Parathyroid adenoma (tissue), 2 donors: ENCODE data around the gene OPRL1.

ENCODE experiments used
- H2AFZ ChIP-seq: fragments of 300-600 bp; sonication (generic); one replicate; pipeline ENCODE4 v1.7.0; 2017; ENCODE audit warnings: antibody characterized with exemption, mild to moderate bottlenecking
- H3K27ac ChIP-seq: fragments of 300-600 bp; sonication (generic); one replicate; pipeline ENCODE4 v1.7.0; 2017
- H3K27me3 ChIP-seq: fragments of 300-600 bp; sonication (generic); one replicate; pipeline ENCODE4 v1.7.0; 2017; ENCODE audit warnings: low read length; ENCODE audit not compliant: control insufficient read depth, insufficient read depth
- H3K36me3 ChIP-seq: fragments of 300-600 bp; sonication (generic); one replicate; pipeline ENCODE4 v1.7.0; 2017; ENCODE audit warnings: low read length; ENCODE audit not compliant: control insufficient read depth, insufficient read depth
- H3K4me1 ChIP-seq: fragments of 300-600 bp; sonication (generic); one replicate; pipeline ENCODE4 v1.7.0; 2017; ENCODE audit warnings: control low read depth
- H3K4me2 ChIP-seq: fragments of 300-600 bp; sonication (generic); one replicate; pipeline ENCODE4 v1.7.0; 2017; ENCODE audit warnings: low read length
- H3K4me3 ChIP-seq: fragments of 300-600 bp; sonication (generic); one replicate; pipeline ENCODE4 v1.7.0; 2017; ENCODE audit warnings: low read depth, low read length
- H3K79me2 ChIP-seq: fragments of 300-600 bp; sonication (generic); one replicate; pipeline ENCODE4 v1.7.0; 2017; ENCODE audit warnings: control low read depth
- H3K9ac ChIP-seq: fragments of 300-600 bp; sonication (generic); one replicate; pipeline ENCODE4 v1.7.0; 2017; ENCODE audit warnings: mild to moderate bottlenecking
- H3K9me3 ChIP-seq: fragments of 300-600 bp; sonication (generic); one replicate; pipeline ENCODE4 v1.7.0; 2017; ENCODE audit warnings: low read length; ENCODE audit not compliant: control insufficient read depth
- TF ChIP-seq, protein P1 (sequence below): fragments of 300-600 bp; sonication (generic); IDR thresholded peaks from one replicate; pipeline ENCODE4 v1.7.0; 2017; ENCODE audit warnings: antibody characterized with exemption, mild to moderate bottlenecking
- donor health status: primary hyperparathyroidism.

OPRL1 gene

DNA sequence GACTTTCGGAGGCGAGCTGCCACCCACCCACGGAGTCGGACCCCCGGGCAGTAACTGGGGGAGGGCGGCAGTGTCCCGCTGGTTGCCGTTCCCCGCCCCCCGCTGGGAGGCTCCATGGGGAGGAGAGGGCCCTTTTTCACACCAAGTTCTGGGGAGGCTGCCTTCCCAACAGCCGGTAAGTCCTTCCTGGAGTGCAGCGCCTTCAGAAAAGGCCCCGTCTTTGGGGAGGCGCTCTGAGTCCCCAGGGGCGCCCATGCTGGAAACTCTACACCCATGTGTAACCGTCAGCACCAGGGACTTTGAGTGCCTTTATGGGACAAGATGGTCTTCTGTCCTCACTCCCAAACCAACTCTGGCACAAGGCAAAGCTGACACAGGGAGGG lies 30.0 kb upstream of the OPRL1 start:
- H3K27me3 ChIP-seq = no peaks in the 10 kb centered on the region
- H3K4me3 ChIP-seq = no peak overlapping the region
- no peak overlapping the region for H2AFZ ChIP-seq
- H3K79me2 ChIP-seq = no peaks in the 10 kb centered on the region
- peak overlapping the region; percentile 46 for H3K27ac ChIP-seq
- H3K9ac ChIP-seq = no peak overlapping the region
- TF ChIP-seq, protein P1, sequence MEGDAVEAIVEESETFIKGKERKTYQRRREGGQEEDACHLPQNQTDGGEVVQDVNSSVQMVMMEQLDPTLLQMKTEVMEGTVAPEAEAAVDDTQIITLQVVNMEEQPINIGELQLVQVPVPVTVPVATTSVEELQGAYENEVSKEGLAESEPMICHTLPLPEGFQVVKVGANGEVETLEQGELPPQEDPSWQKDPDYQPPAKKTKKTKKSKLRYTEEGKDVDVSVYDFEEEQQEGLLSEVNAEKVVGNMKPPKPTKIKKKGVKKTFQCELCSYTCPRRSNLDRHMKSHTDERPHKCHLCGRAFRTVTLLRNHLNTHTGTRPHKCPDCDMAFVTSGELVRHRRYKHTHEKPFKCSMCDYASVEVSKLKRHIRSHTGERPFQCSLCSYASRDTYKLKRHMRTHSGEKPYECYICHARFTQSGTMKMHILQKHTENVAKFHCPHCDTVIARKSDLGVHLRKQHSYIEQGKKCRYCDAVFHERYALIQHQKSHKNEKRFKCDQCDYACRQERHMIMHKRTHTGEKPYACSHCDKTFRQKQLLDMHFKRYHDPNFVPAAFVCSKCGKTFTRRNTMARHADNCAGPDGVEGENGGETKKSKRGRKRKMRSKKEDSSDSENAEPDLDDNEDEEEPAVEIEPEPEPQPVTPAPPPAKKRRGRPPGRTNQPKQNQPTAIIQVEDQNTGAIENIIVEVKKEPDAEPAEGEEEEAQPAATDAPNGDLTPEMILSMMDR = no peak
- H3K4me1 ChIP-seq = no peaks in the 10 kb centered on the region
- no peaks in the 10 kb centered on the region for H3K9me3 ChIP-seq
- H3K4me2 ChIP-seq = peak overlapping the region; percentile 34
- no peaks in the 10 kb centered on the region for H3K36me3 ChIP-seq

DNA sequence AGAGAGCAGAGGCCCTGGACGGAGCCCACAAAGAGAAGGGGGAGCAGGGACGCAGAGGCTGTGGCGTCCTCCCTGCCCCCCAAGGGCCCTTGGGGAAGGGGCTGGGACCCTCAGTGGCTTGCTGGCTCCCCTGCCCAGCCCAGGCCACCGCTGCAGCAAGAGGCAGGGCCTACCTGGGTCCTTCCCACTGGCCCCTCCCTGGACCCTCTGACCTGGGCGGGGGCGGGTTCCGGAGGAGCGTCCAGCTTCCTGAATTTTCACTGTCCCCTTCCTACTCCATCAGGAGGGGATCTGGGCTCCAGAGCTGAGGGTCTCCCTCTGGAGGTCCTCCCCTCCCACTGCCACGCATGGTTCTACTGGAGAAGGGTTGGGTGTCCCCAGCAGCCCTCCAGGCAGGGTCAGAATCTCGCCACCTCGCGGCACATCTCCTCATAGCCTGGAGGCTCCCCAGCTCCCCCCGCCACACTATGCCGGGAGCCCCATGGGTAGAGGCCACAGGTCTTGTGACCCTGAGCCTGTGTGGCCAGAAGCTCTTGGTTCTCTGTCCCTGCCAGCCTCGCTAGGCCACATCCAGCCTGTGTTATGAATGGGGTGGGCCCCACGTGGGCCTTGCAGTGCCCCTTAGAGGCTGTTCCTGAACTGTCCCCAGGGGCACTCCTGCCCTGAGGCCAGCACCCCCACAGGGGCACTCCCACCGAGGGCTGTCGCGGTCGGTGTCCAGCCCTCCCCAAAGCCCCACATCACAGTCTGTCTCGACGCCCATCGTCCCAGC lies 29.4 kb upstream of the OPRL1 start:
- no peaks in the 10 kb centered on the region for H3K79me2 ChIP-seq
- H3K4me3 ChIP-seq = no peak overlapping the region
- H3K27ac ChIP-seq = peak overlapping the region; percentile 46
- TF ChIP-seq, protein P1 = no peak
- H3K36me3 ChIP-seq = no peaks in the 10 kb centered on the region
- H2AFZ ChIP-seq = no peak overlapping the region
- no peaks in the 10 kb centered on the region for H3K9me3 ChIP-seq
- H3K27me3 ChIP-seq = no peaks in the 10 kb centered on the region
- no peak overlapping the region for H3K4me2 ChIP-seq
- H3K9ac ChIP-seq = no peak overlapping the region
- H3K4me1 ChIP-seq = no peaks in the 10 kb centered on the region

DNA sequence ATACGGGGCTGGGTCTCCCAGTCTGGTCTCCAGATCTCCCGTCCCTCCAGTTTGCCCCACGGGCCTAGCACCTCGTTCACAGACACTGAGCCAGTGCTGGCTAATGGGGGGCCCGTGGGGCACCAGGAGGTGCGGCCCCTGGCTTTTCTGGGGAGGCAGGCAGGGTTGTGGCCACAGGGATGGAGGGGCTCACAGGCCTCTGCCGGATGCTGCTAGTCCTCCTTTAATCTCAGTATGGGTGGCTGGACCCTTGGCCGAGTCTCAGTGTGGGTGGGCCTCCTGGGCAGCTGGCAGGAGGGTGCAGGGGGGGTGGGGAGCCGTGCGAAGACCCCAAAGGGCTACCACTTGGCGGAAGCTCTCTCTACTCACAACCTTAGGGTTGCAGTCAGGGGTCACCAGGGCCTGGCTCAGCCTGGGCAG lies 28.8 kb upstream of the OPRL1 start:
- H3K27me3 ChIP-seq = no peaks in the 10 kb centered on the region
- H3K27ac ChIP-seq = peak overlapping the region; percentile 46
- H3K4me2 ChIP-seq = no peak overlapping the region
- H3K79me2 ChIP-seq = no peaks in the 10 kb centered on the region
- no peak overlapping the region for H2AFZ ChIP-seq
- H3K36me3 ChIP-seq = no peaks in the 10 kb centered on the region
- H3K9ac ChIP-seq = no peak overlapping the region
- no peak overlapping the region for H3K4me3 ChIP-seq
- no peaks in the 10 kb centered on the region for H3K4me1 ChIP-seq
- TF ChIP-seq, protein P1 = no peak
- no peaks in the 10 kb centered on the region for H3K9me3 ChIP-seq

DNA sequence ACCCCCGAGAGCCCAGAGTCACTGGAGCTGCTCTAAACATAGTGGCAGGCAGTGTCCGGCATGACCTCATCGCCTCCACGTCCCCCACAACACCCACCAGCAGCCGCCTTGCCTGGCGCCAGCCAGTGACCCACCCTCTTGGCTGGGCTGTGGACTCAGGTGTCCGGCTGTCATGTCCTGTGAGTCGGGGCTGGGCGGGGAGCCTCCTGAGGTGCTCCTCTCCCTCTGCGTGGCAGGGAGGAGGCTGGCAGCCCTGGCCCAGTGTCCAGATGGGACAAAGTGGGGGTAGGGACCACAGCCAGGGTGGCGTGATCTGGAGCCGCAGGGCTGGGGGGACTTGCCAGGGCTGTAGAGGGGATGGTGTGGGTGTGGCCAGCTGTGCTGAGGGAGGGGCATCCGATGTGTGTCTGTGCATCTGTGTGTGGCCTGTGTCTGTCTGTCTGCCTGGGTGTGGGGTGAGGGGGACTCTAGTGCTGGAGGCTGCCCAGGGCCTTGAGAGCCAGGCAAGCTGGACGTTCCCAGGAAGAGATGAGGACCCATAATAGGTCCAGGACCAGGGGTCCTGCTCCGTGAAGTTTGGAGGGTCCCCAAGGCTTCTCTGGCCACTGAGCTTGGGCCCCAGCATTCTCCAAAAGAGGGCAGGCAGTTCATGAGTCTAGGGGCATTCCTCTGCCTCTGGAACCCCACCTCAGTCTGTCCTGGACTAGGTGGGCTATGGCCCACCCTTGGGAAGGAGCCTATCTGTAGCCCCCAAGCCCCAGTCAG lies 28.1 kb upstream of the OPRL1 start:
- H3K9ac ChIP-seq = no peak overlapping the region
- no peak overlapping the region for H2AFZ ChIP-seq
- no peak overlapping the region for H3K4me2 ChIP-seq
- no peaks in the 10 kb centered on the region for H3K9me3 ChIP-seq
- no peaks in the 10 kb centered on the region for H3K27me3 ChIP-seq
- TF ChIP-seq, protein P1 = no peak
- peak overlapping the region; percentile 63 for H3K27ac ChIP-seq
- H3K4me1 ChIP-seq = no peaks in the 10 kb centered on the region
- H3K79me2 ChIP-seq = no peaks in the 10 kb centered on the region
- no peaks in the 10 kb centered on the region for H3K36me3 ChIP-seq
- no peak overlapping the region for H3K4me3 ChIP-seq
